ENCODE measurements around the gene SH3RF2. TPM values are rescaled to one million over a fixed set of nuclear protein-coding genes. Genes with fewer than 3 reads are reported as not detected.

The SH3RF2 gene
- total RNA-seq, 1 donor from 2014 or later = 0.38 TPM

DNA sequence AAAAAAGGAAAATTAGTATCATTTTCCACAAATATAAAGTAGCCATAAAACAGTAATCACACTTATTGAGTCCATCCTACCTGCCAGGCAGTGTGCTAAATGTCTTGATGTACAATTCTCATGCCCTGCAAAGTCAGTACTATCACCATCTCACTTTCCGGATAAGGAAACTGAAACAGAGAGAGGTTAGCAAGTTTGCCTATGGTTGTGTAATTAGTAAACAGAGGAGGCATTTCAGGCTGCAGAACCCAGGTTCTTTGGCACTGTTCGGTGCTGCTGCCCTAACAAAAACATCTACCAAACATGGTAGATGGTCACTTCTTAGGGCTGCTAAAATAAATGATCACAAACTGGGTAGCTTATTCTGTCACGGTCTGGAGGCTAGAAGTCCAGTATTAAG lies 146.4 kb downstream of the SH3RF2 start:
- H3K4me1 Mint-ChIP-seq (ENCODE audit: unreplicated experiment) = peaks cover 16% of the 10 kb centered on the region
- H3K4me3 Mint-ChIP-seq (ENCODE audit: unreplicated experiment) = no peak overlapping the region
- no peaks in the 10 kb centered on the region for H3K9me3 Mint-ChIP-seq (ENCODE audit: unreplicated experiment)
- TF ChIP-seq, protein P1, sequence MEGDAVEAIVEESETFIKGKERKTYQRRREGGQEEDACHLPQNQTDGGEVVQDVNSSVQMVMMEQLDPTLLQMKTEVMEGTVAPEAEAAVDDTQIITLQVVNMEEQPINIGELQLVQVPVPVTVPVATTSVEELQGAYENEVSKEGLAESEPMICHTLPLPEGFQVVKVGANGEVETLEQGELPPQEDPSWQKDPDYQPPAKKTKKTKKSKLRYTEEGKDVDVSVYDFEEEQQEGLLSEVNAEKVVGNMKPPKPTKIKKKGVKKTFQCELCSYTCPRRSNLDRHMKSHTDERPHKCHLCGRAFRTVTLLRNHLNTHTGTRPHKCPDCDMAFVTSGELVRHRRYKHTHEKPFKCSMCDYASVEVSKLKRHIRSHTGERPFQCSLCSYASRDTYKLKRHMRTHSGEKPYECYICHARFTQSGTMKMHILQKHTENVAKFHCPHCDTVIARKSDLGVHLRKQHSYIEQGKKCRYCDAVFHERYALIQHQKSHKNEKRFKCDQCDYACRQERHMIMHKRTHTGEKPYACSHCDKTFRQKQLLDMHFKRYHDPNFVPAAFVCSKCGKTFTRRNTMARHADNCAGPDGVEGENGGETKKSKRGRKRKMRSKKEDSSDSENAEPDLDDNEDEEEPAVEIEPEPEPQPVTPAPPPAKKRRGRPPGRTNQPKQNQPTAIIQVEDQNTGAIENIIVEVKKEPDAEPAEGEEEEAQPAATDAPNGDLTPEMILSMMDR (IDR thresholded peaks at IDR 0.05) = no peak
- H3K36me3 Mint-ChIP-seq (ENCODE audit: unreplicated experiment) = no peaks in the 10 kb centered on the region
- no peak for DNase-seq (ENCODE audit: extremely low spot score, unreplicated experiment)
- H3K27me3 Mint-ChIP-seq (ENCODE audit: unreplicated experiment) = peaks cover 4% of the 10 kb centered on the region
- H3K27ac Mint-ChIP-seq (ENCODE audit: unreplicated experiment) = no peak overlapping the region

DNA sequence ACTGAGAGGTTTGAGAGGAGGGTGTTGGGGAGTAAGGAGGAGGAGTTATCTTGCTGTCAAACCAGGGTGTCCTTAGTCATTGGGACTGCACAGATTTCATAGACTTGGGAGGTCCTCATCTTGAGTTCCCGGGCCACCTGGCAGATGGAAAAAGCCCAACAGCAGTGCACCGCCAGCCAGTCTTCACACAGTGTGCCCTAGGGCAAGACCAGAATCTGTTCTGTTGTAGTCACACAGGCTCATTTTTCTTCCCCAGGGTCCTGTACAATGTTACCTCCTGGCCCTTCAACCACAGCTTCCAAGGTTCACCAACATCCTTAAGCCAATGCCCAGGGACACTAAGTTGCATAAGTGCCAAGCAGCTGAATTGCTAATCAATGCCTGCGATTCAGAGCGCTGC lies 148.0 kb downstream of the SH3RF2 start:
- no peaks in the 10 kb centered on the region for H3K36me3 Mint-ChIP-seq (ENCODE audit: unreplicated experiment)
- H3K4me3 Mint-ChIP-seq (ENCODE audit: unreplicated experiment) = no peak overlapping the region
- H3K27me3 Mint-ChIP-seq (ENCODE audit: unreplicated experiment) = no peaks in the 10 kb centered on the region
- no peaks in the 10 kb centered on the region for H3K9me3 Mint-ChIP-seq (ENCODE audit: unreplicated experiment)
- DNase-seq (ENCODE audit: extremely low spot score, unreplicated experiment) = no peak
- no peak overlapping the region for H3K27ac Mint-ChIP-seq (ENCODE audit: unreplicated experiment)
- TF ChIP-seq, protein P1 (IDR thresholded peaks at IDR 0.05) = no peak
- H3K4me1 Mint-ChIP-seq (ENCODE audit: unreplicated experiment) = peaks cover 16% of the 10 kb centered on the region

DNA sequence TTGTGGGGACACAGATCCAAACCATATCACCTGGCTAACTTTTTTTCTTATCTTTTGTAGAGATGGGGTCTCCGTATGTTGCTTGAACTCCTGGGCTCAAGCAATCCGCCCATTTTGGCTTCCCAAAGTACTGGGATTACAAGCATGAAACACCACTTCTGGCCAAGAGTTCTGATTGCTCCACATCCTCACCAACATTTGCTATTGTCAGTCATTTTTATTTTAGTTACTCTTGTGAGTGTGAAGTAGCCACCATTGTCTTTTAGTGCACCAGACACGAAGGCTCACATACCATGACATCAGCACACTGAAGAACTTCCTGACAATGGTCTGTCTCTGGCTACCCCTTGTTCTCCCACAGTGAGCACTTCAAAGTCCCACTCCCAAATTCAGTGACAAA lies 151.7 kb downstream of the SH3RF2 start:
- no peak overlapping the region for H3K27ac Mint-ChIP-seq (ENCODE audit: unreplicated experiment)
- TF ChIP-seq, protein P1 (IDR thresholded peaks at IDR 0.05) = no peak
- H3K27me3 Mint-ChIP-seq (ENCODE audit: unreplicated experiment) = no peaks in the 10 kb centered on the region
- no peak overlapping the region for H3K4me3 Mint-ChIP-seq (ENCODE audit: unreplicated experiment)
- H3K9me3 Mint-ChIP-seq (ENCODE audit: unreplicated experiment) = no peaks in the 10 kb centered on the region
- no peaks in the 10 kb centered on the region for H3K36me3 Mint-ChIP-seq (ENCODE audit: unreplicated experiment)
- DNase-seq (ENCODE audit: extremely low spot score, unreplicated experiment) = no peak
- no peaks in the 10 kb centered on the region for H3K4me1 Mint-ChIP-seq (ENCODE audit: unreplicated experiment)

DNA sequence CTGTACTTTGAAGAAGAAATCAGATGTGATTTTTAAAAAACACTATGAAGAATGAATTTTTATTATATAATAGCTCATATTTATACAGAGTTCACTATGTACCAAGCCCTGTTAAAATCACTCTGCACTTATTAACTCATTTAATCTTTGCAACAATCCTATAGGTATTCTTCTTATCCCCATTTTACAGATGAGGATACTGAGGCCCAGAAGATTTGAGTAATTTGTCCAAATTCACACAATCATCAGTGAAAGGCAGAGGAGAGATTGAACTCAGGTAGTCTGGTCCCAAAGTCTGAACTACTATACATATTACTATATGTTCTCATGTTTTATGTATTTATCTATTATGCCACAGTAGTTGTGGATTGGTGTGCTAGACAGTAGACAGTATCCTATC lies 152.9 kb downstream of the SH3RF2 start:
- TF ChIP-seq, protein P1 (IDR thresholded peaks at IDR 0.05) = no peak
- no peaks in the 10 kb centered on the region for H3K4me1 Mint-ChIP-seq (ENCODE audit: unreplicated experiment)
- H3K9me3 Mint-ChIP-seq (ENCODE audit: unreplicated experiment) = no peaks in the 10 kb centered on the region
- DNase-seq (ENCODE audit: extremely low spot score, unreplicated experiment) = no peak
- H3K27ac Mint-ChIP-seq (ENCODE audit: unreplicated experiment) = no peak overlapping the region
- no peak overlapping the region for H3K4me3 Mint-ChIP-seq (ENCODE audit: unreplicated experiment)
- H3K36me3 Mint-ChIP-seq (ENCODE audit: unreplicated experiment) = no peaks in the 10 kb centered on the region
- no peaks in the 10 kb centered on the region for H3K27me3 Mint-ChIP-seq (ENCODE audit: unreplicated experiment)

DNA sequence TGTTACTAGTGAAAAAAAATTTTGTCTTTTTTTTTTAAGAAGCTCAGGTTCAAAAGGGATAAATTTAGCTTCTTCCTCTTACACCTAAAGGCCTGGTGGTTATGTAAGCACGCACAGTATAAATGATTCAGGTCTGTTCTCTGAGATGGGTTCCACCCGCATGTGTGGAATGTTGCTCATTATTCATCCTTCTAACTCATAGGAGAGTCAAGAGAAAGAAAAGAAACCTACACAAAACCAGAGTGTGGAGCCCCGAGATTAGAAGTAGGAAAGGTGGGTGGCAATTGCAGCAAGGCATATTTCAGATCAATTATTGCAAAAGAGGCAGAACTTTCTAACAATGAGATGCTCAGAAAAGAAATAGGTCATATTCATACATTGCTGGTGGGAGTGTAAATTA lies 155.5 kb downstream of the SH3RF2 start:
- Mint-ChIP-seq H3K27ac (ENCODE audit: unreplicated experiment) (no peak overlapping the region), H3K36me3 (ENCODE audit: unreplicated experiment) (no peaks in the 10 kb centered on the region), H3K4me3 (ENCODE audit: unreplicated experiment) (no peak overlapping the region), H3K27me3 (ENCODE audit: unreplicated experiment) (no peaks in the 10 kb centered on the region), H3K9me3 (ENCODE audit: unreplicated experiment) (no peaks in the 10 kb centered on the region), H3K4me1 (ENCODE audit: unreplicated experiment) (no peaks in the 10 kb centered on the region)
- no peak for DNase-seq (ENCODE audit: extremely low spot score, unreplicated experiment)
- TF ChIP-seq, protein P1 (IDR thresholded peaks at IDR 0.05) = no peak
